Neural cell (in vitro differentiated cells): Measurements from ENCODE around the gene RET. TPM values are rescaled to one million over a fixed set of nuclear protein-coding genes. Genes with fewer than 3 reads are reported as not detected.

Experiments used
- H2AFZ ChIP-seq: fragments of 200-600, 300-800 bp; sonication (generic), shearing (Covaris generic); 2 replicates; pipeline ENCODE4 v1.6.0; 2014; ENCODE audit warnings: low read depth, mild to moderate bottlenecking, antibody characterized with exemption, low read length, moderate library complexity
- H3F3A ChIP-seq: fragments of 200-600 bp; shearing (Covaris generic); 2 replicates; pipeline ENCODE4 v1.6.1; 2016; ENCODE audit warnings: mild to moderate bottlenecking, moderate library complexity, mixed read lengths, antibody characterized with exemption, low read length; ENCODE audit not compliant: insufficient read depth, poor library complexity, severe bottlenecking
- H3K27ac ChIP-seq: fragments of 200-600, 300-800 bp; sonication (generic), shearing (Covaris generic); 2 replicates; pipeline ENCODE4 v1.5.1; 2014; ENCODE audit warnings: mild to moderate bottlenecking, low read length, moderate library complexity
- H3K27me3 ChIP-seq: fragments of 300-800, 200-600 bp; sonication (generic), shearing (Covaris generic); 2 replicates; pipeline ENCODE4 v1.6.0; 2014; ENCODE audit warnings: mild to moderate bottlenecking, low read depth, low read length, moderate library complexity; ENCODE audit not compliant: insufficient read depth
- H3K36me3 ChIP-seq: fragments of 300-800, 200-600 bp; sonication (generic), shearing (Covaris generic); 2 replicates; pipeline ENCODE4 v1.5.1; 2014; ENCODE audit warnings: mild to moderate bottlenecking, antibody characterized with exemption, low read length, moderate library complexity; ENCODE audit not compliant: insufficient read depth
- H3K4me2 ChIP-seq: fragments of 300-800, 200-600 bp; sonication (generic), shearing (Covaris generic); 2 replicates; pipeline ENCODE4 v1.6.0; 2014; ENCODE audit warnings: mild to moderate bottlenecking, low read length
- H3K4me3 ChIP-seq: fragments of 300-800, 200-600 bp; sonication (generic), shearing (Covaris generic); 2 replicates; pipeline ENCODE4 v1.5.1; 2014; ENCODE audit warnings: mild to moderate bottlenecking, low read length, moderate library complexity
- H3K79me2 ChIP-seq: fragments of 200-600 bp; shearing (Covaris generic); replicated peaks from 2 replicates; pipeline ENCODE4 v1.6.0; 2014; ENCODE audit warnings: mild to moderate bottlenecking, low read length, moderate library complexity; ENCODE audit not compliant: insufficient read depth
- H3K9ac ChIP-seq: fragments of 300-800, 200-600 bp; sonication (generic), shearing (Covaris generic); 2 replicates; pipeline ENCODE4 v1.6.1; 2016; ENCODE audit warnings: mild to moderate bottlenecking, low read length, mixed read lengths
- H3K9me2 ChIP-seq: fragments of 200-600 bp; shearing (Covaris generic); 2 replicates; pipeline ENCODE4 v1.6.1; 2016; ENCODE audit warnings: mild to moderate bottlenecking, low read length, mixed read lengths; ENCODE audit not compliant: insufficient read depth
- H3K9me3 ChIP-seq: fragments of 200-600, 300-800 bp; sonication (generic), shearing (Covaris generic); 2 replicates; pipeline ENCODE4 v1.6.1; 2016; ENCODE audit warnings: mild to moderate bottlenecking, mixed run types, low read length, moderate library complexity, mixed read lengths
- H4K20me1 ChIP-seq: fragments of 200-600 bp; shearing (Covaris generic); 2 replicates; pipeline ENCODE4 v1.6.1; 2016; ENCODE audit warnings: mild to moderate bottlenecking, mixed run types; ENCODE audit not compliant: insufficient read depth
- EP300 ChIP-seq: fragments of 450-650 bp; conservative IDR thresholded peaks from 2 replicates; pipeline ENCODE4 v1.6.1; 2014; ENCODE audit warnings: antibody characterized with exemption, mild to moderate bottlenecking, moderate library complexity; ENCODE audit not compliant: poor library complexity, severe bottlenecking
- EZH2 ChIP-seq: fragments of 200-600, 300-800 bp; shearing (Covaris generic), sonication (generic); IDR thresholded peaks from 2 replicates; pipeline ENCODE4 v1.6.1; 2014; ENCODE audit warnings: antibody characterized with exemption, low read length, borderline replicate concordance, mild to moderate bottlenecking; ENCODE audit not compliant: insufficient read depth, poor library complexity, severe bottlenecking
- MXI1 ChIP-seq: fragments of 450-650 bp; conservative IDR thresholded peaks from 2 replicates; pipeline ENCODE4 v1.6.1; 2014; ENCODE audit warnings: antibody characterized with exemption, mild to moderate bottlenecking; ENCODE audit not compliant: poor library complexity, severe bottlenecking
- POLR2AphosphoS5 ChIP-seq: IDR thresholded peaks from 2 replicates; pipeline ENCODE4 v1.6.1; 2012
- RAD21 ChIP-seq: fragments of 450-650 bp; conservative IDR thresholded peaks from 2 replicates; pipeline ENCODE4 v1.6.1; 2014; ENCODE audit warnings: antibody characterized with exemption, mild to moderate bottlenecking, moderate library complexity
- SMC3 ChIP-seq: fragments of 450-650 bp; conservative IDR thresholded peaks from 2 replicates; pipeline ENCODE4 v1.6.1; 2014; ENCODE audit warnings: antibody characterized with exemption, mild to moderate bottlenecking, moderate library complexity; ENCODE audit not compliant: poor library complexity
- TAF1 ChIP-seq: IDR thresholded peaks from 2 replicates; pipeline ENCODE4 v1.6.1; 2012; ENCODE audit warnings: low read depth
- polyA plus RNA-seq: library from polyadenylated mRNA; depleted of rRNA; stranded (reverse); fragments of >200 nt; gene quantifications from 2 replicates; pipeline ENCODE4 v1.2.3, GENCODE V29; 2014
- TF ChIP-seq, protein P1 (sequence below): fragments of 450-650 bp; IDR thresholded peaks from 2 replicates; pipeline ENCODE4 v1.5.1; 2014; ENCODE audit warnings: antibody characterized with exemption, mild to moderate bottlenecking, moderate library complexity; ENCODE audit not compliant: poor library complexity, severe bottlenecking
- TF ChIP-seq, protein P2 (sequence below): IDR thresholded peaks from 2 replicates; pipeline ENCODE4 v1.6.1; 2012; ENCODE audit warnings: borderline replicate concordance

Gene RET
- polyA plus RNA-seq, 1 donor from 2014 or later, result 1.7 TPM

DNA sequence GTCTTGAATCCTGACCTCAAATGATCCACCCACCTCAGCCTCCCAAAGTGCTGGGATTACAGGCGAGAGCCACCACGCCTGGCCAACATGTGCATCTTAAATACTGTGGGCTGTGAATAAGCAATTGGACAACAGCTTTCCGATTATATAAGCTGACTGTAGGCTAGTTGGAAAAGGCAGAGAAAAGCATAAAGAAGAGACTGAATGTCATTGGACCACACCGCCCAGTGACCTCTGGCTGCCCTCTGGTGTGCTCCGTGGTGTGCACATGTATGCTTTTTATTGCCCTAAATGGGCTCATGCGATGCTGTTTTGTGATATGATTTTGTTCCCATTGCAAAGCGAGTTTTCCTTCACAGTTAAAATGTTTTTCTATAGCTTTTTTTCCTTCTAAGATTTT lies 46.0 kb downstream of the RET start:
- no peaks in the 10 kb centered on the region for H3K9me3 ChIP-seq
- no peak overlapping the region for H3K4me3 ChIP-seq
- H4K20me1 ChIP-seq, result no peaks in the 10 kb centered on the region
- H3K79me2 ChIP-seq, result no peaks in the 10 kb centered on the region
- no peak overlapping the region for H2AFZ ChIP-seq
- no peak overlapping the region for H3K9ac ChIP-seq
- H3K4me2 ChIP-seq, result no peak overlapping the region
- no peak overlapping the region for H3K27ac ChIP-seq
- TF ChIP-seq EP300 (no peak), TAF1 (no peak), EZH2 (no peak), SMC3 (no peak)
- TF ChIP-seq, protein P1, sequence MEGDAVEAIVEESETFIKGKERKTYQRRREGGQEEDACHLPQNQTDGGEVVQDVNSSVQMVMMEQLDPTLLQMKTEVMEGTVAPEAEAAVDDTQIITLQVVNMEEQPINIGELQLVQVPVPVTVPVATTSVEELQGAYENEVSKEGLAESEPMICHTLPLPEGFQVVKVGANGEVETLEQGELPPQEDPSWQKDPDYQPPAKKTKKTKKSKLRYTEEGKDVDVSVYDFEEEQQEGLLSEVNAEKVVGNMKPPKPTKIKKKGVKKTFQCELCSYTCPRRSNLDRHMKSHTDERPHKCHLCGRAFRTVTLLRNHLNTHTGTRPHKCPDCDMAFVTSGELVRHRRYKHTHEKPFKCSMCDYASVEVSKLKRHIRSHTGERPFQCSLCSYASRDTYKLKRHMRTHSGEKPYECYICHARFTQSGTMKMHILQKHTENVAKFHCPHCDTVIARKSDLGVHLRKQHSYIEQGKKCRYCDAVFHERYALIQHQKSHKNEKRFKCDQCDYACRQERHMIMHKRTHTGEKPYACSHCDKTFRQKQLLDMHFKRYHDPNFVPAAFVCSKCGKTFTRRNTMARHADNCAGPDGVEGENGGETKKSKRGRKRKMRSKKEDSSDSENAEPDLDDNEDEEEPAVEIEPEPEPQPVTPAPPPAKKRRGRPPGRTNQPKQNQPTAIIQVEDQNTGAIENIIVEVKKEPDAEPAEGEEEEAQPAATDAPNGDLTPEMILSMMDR, result no peak
- H3K9me2 ChIP-seq, result no peaks in the 10 kb centered on the region
- no peaks in the 10 kb centered on the region for H3F3A ChIP-seq
- H3K36me3 ChIP-seq, result no peaks in the 10 kb centered on the region
- H3K27me3 ChIP-seq, result no peaks in the 10 kb centered on the region

DNA sequence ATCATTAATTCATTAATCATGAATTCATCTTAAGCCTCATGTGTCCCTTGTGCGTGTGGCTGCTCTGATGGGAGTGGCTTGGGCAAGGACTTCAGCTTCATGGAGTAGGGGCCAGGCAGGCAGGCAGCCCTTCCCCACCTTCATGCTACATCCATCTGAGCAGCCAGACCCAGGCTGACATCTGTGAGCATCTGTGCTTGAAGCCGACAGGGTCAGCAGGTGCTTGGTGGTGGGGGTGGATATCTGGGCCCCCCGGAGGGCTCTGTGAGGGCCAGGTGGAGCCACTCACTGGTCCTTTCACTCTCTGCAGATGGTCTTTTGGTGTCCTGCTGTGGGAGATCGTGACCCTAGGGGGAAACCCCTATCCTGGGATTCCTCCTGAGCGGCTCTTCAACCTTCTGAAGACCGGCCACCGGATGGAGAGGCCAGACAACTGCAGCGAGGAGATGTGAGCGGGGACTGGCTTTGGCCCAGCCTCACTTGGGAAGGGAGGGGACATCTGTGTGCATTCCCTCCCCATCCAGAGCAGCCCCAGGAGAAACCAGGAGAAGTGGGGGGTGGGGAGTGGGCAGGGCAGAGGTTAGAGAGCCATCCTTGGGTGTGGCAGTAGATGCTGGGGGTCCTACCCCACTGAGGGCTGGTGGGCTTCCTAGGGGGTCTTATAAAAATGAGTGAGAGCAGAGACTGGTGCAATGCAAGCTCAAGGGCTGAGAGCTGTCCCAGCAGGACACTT lies 46.7 kb downstream of the RET start:
- Histone ChIP-seq H3K27me3 (no peaks in the 10 kb centered on the region), H3K4me2 (no peak overlapping the region), H3K36me3 (no peaks in the 10 kb centered on the region), H3F3A (no peaks in the 10 kb centered on the region), H3K4me3 (no peak overlapping the region), H3K79me2 (no peaks in the 10 kb centered on the region), H4K20me1 (no peaks in the 10 kb centered on the region), H3K27ac (no peak overlapping the region), H3K9me3 (no peaks in the 10 kb centered on the region), H2AFZ (no peak overlapping the region), H3K9me2 (no peaks in the 10 kb centered on the region), H3K9ac (no peak overlapping the region)
- no peak for TF ChIP-seq EP300
- no peak for TF ChIP-seq TAF1
- TF ChIP-seq MXI1, result no peak
- TF ChIP-seq SMC3, result no peak
- TF ChIP-seq EZH2, result no peak
- TF ChIP-seq, protein P1, result no peak
- no peak for TF ChIP-seq RAD21
- TF ChIP-seq POLR2AphosphoS5, result no peak
- TF ChIP-seq, protein P2, sequence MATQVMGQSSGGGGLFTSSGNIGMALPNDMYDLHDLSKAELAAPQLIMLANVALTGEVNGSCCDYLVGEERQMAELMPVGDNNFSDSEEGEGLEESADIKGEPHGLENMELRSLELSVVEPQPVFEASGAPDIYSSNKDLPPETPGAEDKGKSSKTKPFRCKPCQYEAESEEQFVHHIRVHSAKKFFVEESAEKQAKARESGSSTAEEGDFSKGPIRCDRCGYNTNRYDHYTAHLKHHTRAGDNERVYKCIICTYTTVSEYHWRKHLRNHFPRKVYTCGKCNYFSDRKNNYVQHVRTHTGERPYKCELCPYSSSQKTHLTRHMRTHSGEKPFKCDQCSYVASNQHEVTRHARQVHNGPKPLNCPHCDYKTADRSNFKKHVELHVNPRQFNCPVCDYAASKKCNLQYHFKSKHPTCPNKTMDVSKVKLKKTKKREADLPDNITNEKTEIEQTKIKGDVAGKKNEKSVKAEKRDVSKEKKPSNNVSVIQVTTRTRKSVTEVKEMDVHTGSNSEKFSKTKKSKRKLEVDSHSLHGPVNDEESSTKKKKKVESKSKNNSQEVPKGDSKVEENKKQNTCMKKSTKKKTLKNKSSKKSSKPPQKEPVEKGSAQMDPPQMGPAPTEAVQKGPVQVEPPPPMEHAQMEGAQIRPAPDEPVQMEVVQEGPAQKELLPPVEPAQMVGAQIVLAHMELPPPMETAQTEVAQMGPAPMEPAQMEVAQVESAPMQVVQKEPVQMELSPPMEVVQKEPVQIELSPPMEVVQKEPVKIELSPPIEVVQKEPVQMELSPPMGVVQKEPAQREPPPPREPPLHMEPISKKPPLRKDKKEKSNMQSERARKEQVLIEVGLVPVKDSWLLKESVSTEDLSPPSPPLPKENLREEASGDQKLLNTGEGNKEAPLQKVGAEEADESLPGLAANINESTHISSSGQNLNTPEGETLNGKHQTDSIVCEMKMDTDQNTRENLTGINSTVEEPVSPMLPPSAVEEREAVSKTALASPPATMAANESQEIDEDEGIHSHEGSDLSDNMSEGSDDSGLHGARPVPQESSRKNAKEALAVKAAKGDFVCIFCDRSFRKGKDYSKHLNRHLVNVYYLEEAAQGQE, result no peak
